ENCODE measurements around the gene GRID1. TPM values are rescaled to one million over a fixed set of nuclear protein-coding genes. Genes with fewer than 3 reads are reported as not detected.

Gene GRID1
- total and polyA plus RNA-seq, 5 donors from 2014 or later: not detected

GRCh38 chr10:86210416-86210815 is 156.2 kb downstream of the GRID1 start:
- Mint-ChIP-seq H3K4me1 (no peaks in the 10 kb centered on the region), H3K4me3 (no peak overlapping the region), H3K9me3 (no peaks in the 10 kb centered on the region), H3K27me3 (no peaks in the 10 kb centered on the region), H3K36me3 (no peaks in the 10 kb centered on the region), H3K27ac (no peak overlapping the region)
- Histone ChIP-seq H3K36me3 (ENCODE audit: control insufficient read depth, insufficient read depth, low read length) (no peaks in the 10 kb centered on the region), H3K4me1 (ENCODE audit: control insufficient read depth, insufficient read depth, low read length, poor library complexity, severe bottlenecking) (no peaks in the 10 kb centered on the region), H3K27me3 (ENCODE audit: control insufficient read depth, insufficient read depth, low read length) (no peaks in the 10 kb centered on the region), H3K4me3 (ENCODE audit: low read depth, low read length) (no peak overlapping the region), H3K27ac (ENCODE audit: insufficient read depth, low read length, poor library complexity, severe bottlenecking) (no peak overlapping the region), H3K9me3 (ENCODE audit: control insufficient read depth in 2 of 2, low read length in 2 of 2) (no peaks in the 10 kb centered on the region)
- ATAC-seq (ENCODE audit: low read depth in 2 of 2): no peak
- no peak for DNase-seq

- no peaks in the 10 kb centered on the region for H3K4me1 ChIP-seq (ENCODE audit: control insufficient read depth, insufficient read depth, low read length, poor library complexity, severe bottlenecking)
- no peak for DNase-seq
- H3K9me3 Mint-ChIP-seq: no peaks in the 10 kb centered on the region
- H3K27ac Mint-ChIP-seq: peak overlapping the region in 1 of 3 donors; percentile 3
- H3K36me3 ChIP-seq (ENCODE audit: control insufficient read depth, insufficient read depth, low read length): no peaks in the 10 kb centered on the region
- ATAC-seq (ENCODE audit: low read depth in 2 of 2): no peak
- no peaks in the 10 kb centered on the region for H3K27me3 ChIP-seq (ENCODE audit: control insufficient read depth, insufficient read depth, low read length)
- no peaks in the 10 kb centered on the region for H3K36me3 Mint-ChIP-seq
- H3K4me1 Mint-ChIP-seq: no peaks in the 10 kb centered on the region
- H3K9me3 ChIP-seq (ENCODE audit: control insufficient read depth in 2 of 2, low read length in 2 of 2): no peaks in the 10 kb centered on the region
- no peaks in the 10 kb centered on the region for H3K27me3 Mint-ChIP-seq
- H3K27ac ChIP-seq (ENCODE audit: insufficient read depth, low read length, poor library complexity, severe bottlenecking): no peak overlapping the region
- H3K4me3 ChIP-seq (ENCODE audit: low read depth, low read length): no peak overlapping the region
- H3K4me3 Mint-ChIP-seq: no peak overlapping the region
These were observed 156.9 kb downstream of the GRID1 start for GRCh38 chr10:86209726-86210125.

GRCh38 chr10:86207226-86207625 is 159.4 kb downstream of the GRID1 start:
- H3K27me3 Mint-ChIP-seq: no peaks in the 10 kb centered on the region

GRCh38 chr10:86206240-86206579 is 160.4 kb downstream of the GRID1 start:
- ATAC-seq (ENCODE audit: low read depth in 2 of 2) (no peak), DNase-seq (no peak)
- no peak overlapping the region for H3K4me3 Mint-ChIP-seq
- no peaks in the 10 kb centered on the region for H3K36me3 ChIP-seq (ENCODE audit: control insufficient read depth, insufficient read depth, low read length)
- no peak overlapping the region for H3K4me3 ChIP-seq (ENCODE audit: low read depth, low read length)
- H3K27me3 ChIP-seq (ENCODE audit: control insufficient read depth, insufficient read depth, low read length): no peaks in the 10 kb centered on the region
- no peaks in the 10 kb centered on the region for H3K36me3 Mint-ChIP-seq
- no peaks in the 10 kb centered on the region for H3K4me1 Mint-ChIP-seq
- peaks cover 0 to 2% (median 0%) of the 10 kb centered on the region in 7 donors for H3K9me3 Mint-ChIP-seq
- H3K27ac ChIP-seq (ENCODE audit: insufficient read depth, low read length, poor library complexity, severe bottlenecking): no peak overlapping the region
- peaks cover under 1% of the 10 kb centered on the region for H3K27me3 Mint-ChIP-seq
- no peaks in the 10 kb centered on the region for H3K4me1 ChIP-seq (ENCODE audit: control insufficient read depth, insufficient read depth, low read length, poor library complexity, severe bottlenecking)
- H3K27ac Mint-ChIP-seq: no peak overlapping the region
- H3K9me3 ChIP-seq (ENCODE audit: control insufficient read depth in 2 of 2, low read length in 2 of 2): no peaks in the 10 kb centered on the region

More at GRCh38 chr10:86207226-86207625, 159.4 kb downstream of the GRID1 start:
- Mint-ChIP-seq H3K9me3 (no peaks in the 10 kb centered on the region), H3K4me1 (no peaks in the 10 kb centered on the region), H3K4me3 (no peak overlapping the region), H3K36me3 (no peaks in the 10 kb centered on the region), H3K27ac (no peak overlapping the region)
- Histone ChIP-seq H3K9me3 (ENCODE audit: control insufficient read depth in 2 of 2, low read length in 2 of 2) (no peaks in the 10 kb centered on the region), H3K27me3 (ENCODE audit: control insufficient read depth, insufficient read depth, low read length) (no peaks in the 10 kb centered on the region), H3K4me3 (ENCODE audit: low read depth, low read length) (no peak overlapping the region), H3K36me3 (ENCODE audit: control insufficient read depth, insufficient read depth, low read length) (no peaks in the 10 kb centered on the region), H3K27ac (ENCODE audit: insufficient read depth, low read length, poor library complexity, severe bottlenecking) (no peak overlapping the region), H3K4me1 (ENCODE audit: control insufficient read depth, insufficient read depth, low read length, poor library complexity, severe bottlenecking) (no peaks in the 10 kb centered on the region)
- ATAC-seq (ENCODE audit: low read depth in 2 of 2) (no peak), DNase-seq (no peak)

- Histone ChIP-seq H3K4me3 (ENCODE audit: low read depth, low read length) (no peak overlapping the region), H3K27ac (ENCODE audit: insufficient read depth, low read length, poor library complexity, severe bottlenecking) (no peak overlapping the region), H3K36me3 (ENCODE audit: control insufficient read depth, insufficient read depth, low read length) (no peaks in the 10 kb centered on the region), H3K9me3 (ENCODE audit: control insufficient read depth in 2 of 2, low read length in 2 of 2) (no peaks in the 10 kb centered on the region), H3K4me1 (ENCODE audit: control insufficient read depth, insufficient read depth, low read length, poor library complexity, severe bottlenecking) (no peaks in the 10 kb centered on the region), H3K27me3 (ENCODE audit: control insufficient read depth, insufficient read depth, low read length) (no peaks in the 10 kb centered on the region)
- Mint-ChIP-seq H3K4me1 (no peaks in the 10 kb centered on the region), H3K27me3 (peaks cover 5% of the 10 kb centered on the region), H3K36me3 (no peaks in the 10 kb centered on the region), H3K9me3 (peaks cover 0 to 2% (median 0%) of the 10 kb centered on the region in 7 donors), H3K4me3 (no peak overlapping the region), H3K27ac (no peak overlapping the region)
- no peak for ATAC-seq (ENCODE audit: low read depth in 2 of 2)
- no peak for DNase-seq
These were observed 161.0 kb downstream of the GRID1 start for GRCh38 chr10:86205306-86206239.

- no peaks in the 10 kb centered on the region for H3K27me3 ChIP-seq (ENCODE audit: control insufficient read depth, insufficient read depth, low read length)
- H3K36me3 ChIP-seq (ENCODE audit: control insufficient read depth, insufficient read depth, low read length): no peaks in the 10 kb centered on the region
- no peaks in the 10 kb centered on the region for H3K36me3 Mint-ChIP-seq
- H3K27me3 Mint-ChIP-seq: peaks cover 5% of the 10 kb centered on the region
- H3K27ac ChIP-seq (ENCODE audit: insufficient read depth, low read length, poor library complexity, severe bottlenecking): no peak overlapping the region
- H3K4me1 Mint-ChIP-seq: no peaks in the 10 kb centered on the region
- ATAC-seq (ENCODE audit: low read depth in 2 of 2): no peak
- no peak overlapping the region for H3K4me3 Mint-ChIP-seq
- H3K4me3 ChIP-seq (ENCODE audit: low read depth, low read length): no peak overlapping the region
- peaks cover 0 to 3% (median 0%) of the 10 kb centered on the region in 7 donors for H3K9me3 Mint-ChIP-seq
- no peaks in the 10 kb centered on the region for H3K4me1 ChIP-seq (ENCODE audit: control insufficient read depth, insufficient read depth, low read length, poor library complexity, severe bottlenecking)
- no peak overlapping the region for H3K27ac Mint-ChIP-seq
- no peak for DNase-seq
- H3K9me3 ChIP-seq (ENCODE audit: control insufficient read depth in 2 of 2, low read length in 2 of 2): no peaks in the 10 kb centered on the region
These were observed 161.9 kb downstream of the GRID1 start for GRCh38 chr10:86204421-86205305.

- Mint-ChIP-seq H3K27ac (no peak overlapping the region), H3K27me3 (peaks cover 5% of the 10 kb centered on the region), H3K4me3 (no peak overlapping the region), H3K9me3 (peaks cover 0 to 3% (median 0%) of the 10 kb centered on the region in 7 donors), H3K36me3 (no peaks in the 10 kb centered on the region), H3K4me1 (no peaks in the 10 kb centered on the region)
- DNase-seq (peak in 1 of 3 donors; percentile 1), ATAC-seq (ENCODE audit: low read depth in 2 of 2) (no peak)
- Histone ChIP-seq H3K9me3 (ENCODE audit: control insufficient read depth in 2 of 2, low read length in 2 of 2) (no peaks in the 10 kb centered on the region), H3K36me3 (ENCODE audit: control insufficient read depth, insufficient read depth, low read length) (no peaks in the 10 kb centered on the region), H3K27me3 (ENCODE audit: control insufficient read depth, insufficient read depth, low read length) (no peaks in the 10 kb centered on the region), H3K27ac (ENCODE audit: insufficient read depth, low read length, poor library complexity, severe bottlenecking) (no peak overlapping the region), H3K4me3 (ENCODE audit: low read depth, low read length) (no peak overlapping the region), H3K4me1 (ENCODE audit: control insufficient read depth, insufficient read depth, low read length, poor library complexity, severe bottlenecking) (no peaks in the 10 kb centered on the region)
These were observed 163.3 kb downstream of the GRID1 start for GRCh38 chr10:86203162-86203905.

All from CD4-positive, CD25-positive, alpha-beta regulatory T cell (primary cell).